Measurements from ENCODE around the gene HADHB. TPM values are rescaled to one million over a fixed set of nuclear protein-coding genes. Genes with fewer than 3 reads are reported as not detected.

HADHB gene
- total and polyA plus RNA-seq, 4 experiments from 2014 or later, result 58.8 to 115 (median 81.0) TPM

GRCh38 chr2:26333293-26333692 lies 88.6 kb downstream of the HADHB start:
- Histone ChIP-seq H3K4me3 (ENCODE audit: low read length in 2 of 2) (no peak overlapping the region), H3K9me3 (ENCODE audit: control insufficient read depth in 1 of 2, low read length in 2 of 2) (no peaks in the 10 kb centered on the region), H3K36me3 (ENCODE audit: insufficient read depth, low read length) (no peaks in the 10 kb centered on the region), H3K27me3 (ENCODE audit: insufficient read depth, low read length) (no peaks in the 10 kb centered on the region), H3K27ac (ENCODE audit: low read depth, low read length) (no peak overlapping the region), H3K4me1 (ENCODE audit: insufficient read depth, low read length) (peaks cover 8% of the 10 kb centered on the region)
- intact Hi-C loops (cut with micrococcal nuclease), result loop anchor here (5.0 kb wide), 1 partner anchor 1046 kb away; no protein-coding TSS in a partner anchor
- CTCF ChIA-PET (ENCODE audit: partially characterized antibody), result no interaction called here
- Mint-ChIP-seq H3K4me3 (no peak overlapping the region), H3K27me3 (no peaks in the 10 kb centered on the region), H3K9me3 (no peaks in the 10 kb centered on the region), H3K36me3 (no peaks in the 10 kb centered on the region), H3K27ac (no peak overlapping the region), H3K4me1 (peaks cover 7 to 10% (median 8%) of the 10 kb centered on the region in 4 donors)
- POLR2A ChIA-PET (ENCODE audit: partially characterized antibody), result interaction anchor here (1.5 kb wide), 1 partner anchor 12 kb away, joined by 4 read pairs; no protein-coding TSS in a partner anchor
- no peak for DNase-seq

GRCh38 chr2:26335231-26335630 lies 90.5 kb downstream of the HADHB start:
- Mint-ChIP-seq H3K4me1 (peaks cover 2 to 5% (median 2%) of the 10 kb centered on the region in 4 donors), H3K4me3 (no peak overlapping the region), H3K27ac (no peak overlapping the region), H3K36me3 (peaks cover 0 to 7% of the 10 kb centered on the region in 2 donors), H3K27me3 (no peaks in the 10 kb centered on the region), H3K9me3 (no peaks in the 10 kb centered on the region)
- Histone ChIP-seq H3K27ac (ENCODE audit: low read depth, low read length) (no peak overlapping the region), H3K27me3 (ENCODE audit: insufficient read depth, low read length) (no peaks in the 10 kb centered on the region), H3K4me1 (ENCODE audit: insufficient read depth, low read length) (peaks cover 3% of the 10 kb centered on the region), H3K4me3 (ENCODE audit: low read length in 2 of 2) (no peak overlapping the region), H3K36me3 (ENCODE audit: insufficient read depth, low read length) (no peaks in the 10 kb centered on the region), H3K9me3 (ENCODE audit: control insufficient read depth in 1 of 2, low read length in 2 of 2) (no peaks in the 10 kb centered on the region)
- ChIA-PET CTCF (ENCODE audit: partially characterized antibody) (no interaction called here), POLR2A (ENCODE audit: partially characterized antibody) (no interaction called here)
- intact Hi-C loops (cut with micrococcal nuclease), result no loop called here
- no peak for DNase-seq

GRCh38 chr2:26336719-26337118 lies 92.0 kb downstream of the HADHB start:
- no peak overlapping the region for H3K27ac Mint-ChIP-seq
- POLR2A ChIA-PET (ENCODE audit: partially characterized antibody), result no interaction called here

GRCh38 chr2:26337298-26337697 lies 92.6 kb downstream of the HADHB start:
- ChIA-PET POLR2A (ENCODE audit: partially characterized antibody) (interaction anchor here (0.6 kb wide), 1 partner anchor 145 kb away, joined by 4 read pairs; no protein-coding TSS in a partner anchor), CTCF (ENCODE audit: partially characterized antibody) (no interaction called here)
- Histone ChIP-seq H3K27me3 (ENCODE audit: insufficient read depth, low read length) (no peaks in the 10 kb centered on the region), H3K4me1 (ENCODE audit: insufficient read depth, low read length) (no peaks in the 10 kb centered on the region), H3K4me3 (ENCODE audit: low read length in 2 of 2) (no peak overlapping the region), H3K27ac (ENCODE audit: low read depth, low read length) (no peak overlapping the region), H3K36me3 (ENCODE audit: insufficient read depth, low read length) (no peaks in the 10 kb centered on the region), H3K9me3 (ENCODE audit: control insufficient read depth in 1 of 2, low read length in 2 of 2) (no peaks in the 10 kb centered on the region)
- Mint-ChIP-seq H3K9me3 (no peaks in the 10 kb centered on the region), H3K27me3 (no peaks in the 10 kb centered on the region), H3K36me3 (peaks cover 0 to 7% of the 10 kb centered on the region in 2 donors), H3K27ac (no peak overlapping the region), H3K4me1 (peaks cover 0 to 2% (median 0%) of the 10 kb centered on the region in 4 donors), H3K4me3 (no peak overlapping the region)
- DNase-seq, result no peak
- intact Hi-C loops (cut with micrococcal nuclease), result no loop called here

More at GRCh38 chr2:26336719-26337118, 92.0 kb downstream of the HADHB start:
- Histone ChIP-seq H3K9me3 (ENCODE audit: control insufficient read depth in 1 of 2, low read length in 2 of 2) (no peaks in the 10 kb centered on the region), H3K36me3 (ENCODE audit: insufficient read depth, low read length) (no peaks in the 10 kb centered on the region), H3K27me3 (ENCODE audit: insufficient read depth, low read length) (no peaks in the 10 kb centered on the region), H3K27ac (ENCODE audit: low read depth, low read length) (no peak overlapping the region), H3K4me3 (ENCODE audit: low read length in 2 of 2) (no peak overlapping the region), H3K4me1 (ENCODE audit: insufficient read depth, low read length) (no peaks in the 10 kb centered on the region)
- intact Hi-C loops (cut with micrococcal nuclease), result no loop called here
- Mint-ChIP-seq H3K4me1 (peaks cover 0 to 4% (median 1%) of the 10 kb centered on the region in 4 donors), H3K27me3 (no peaks in the 10 kb centered on the region), H3K9me3 (no peaks in the 10 kb centered on the region), H3K36me3 (peaks cover 0 to 7% of the 10 kb centered on the region in 2 donors), H3K4me3 (no peak overlapping the region)
- CTCF ChIA-PET (ENCODE audit: partially characterized antibody), result no interaction called here
- DNase-seq, result no peak

Other genes starting within 250 kb of the HADHB start
- gene RAB10, start 210.9 kb upstream of the HADHB start, total RNA-seq, result 10 to 100 TPM; 67.8 to 77.2 TPM
- gene RAB10, start 210.9 kb upstream of the HADHB start, polyA plus RNA-seq, result 100 to 1,000 TPM; 106 to 108 TPM
- 1 to 10 TPM; 3.2 to 3.6 TPM for gene GAREM2, start 71.9 kb upstream of the HADHB start, total RNA-seq
- 1 to 10 TPM in 1 of 2 donors, under 1 TPM in 1; 0.14 to 2.3 TPM for gene GAREM2, start 71.9 kb upstream of the HADHB start, polyA plus RNA-seq
- gene HADHA, start 307 bp upstream of the HADHB start, total RNA-seq, result 10 to 100 TPM; 89.1 to 93.6 TPM
- 100 to 1,000 TPM; 119 to 126 TPM for gene HADHA, start 307 bp upstream of the HADHB start, polyA plus RNA-seq
- gene SELENOI, start 101.2 kb downstream of the HADHB start, total RNA-seq, result 10 to 100 TPM; 19.6 to 20.0 TPM
- gene SELENOI, start 101.2 kb downstream of the HADHB start, polyA plus RNA-seq, result 1 to 10 TPM; 2.7 to 3.1 TPM
- 1 to 10 TPM in 1 of 2 experiments, under 1 TPM in 1; 0.97 to 1.7 TPM for gene ADGRF3, start 101.8 kb downstream of the HADHB start, total RNA-seq
- gene ADGRF3, start 101.8 kb downstream of the HADHB start, polyA plus RNA-seq, result under 1 TPM in 1 of 2 donors, not detected in 1; 0.14 TPM
- gene DRC1, start 157.0 kb downstream of the HADHB start, total RNA-seq, result not detected
- not detected for gene DRC1, start 157.0 kb downstream of the HADHB start, polyA plus RNA-seq
- gene OTOF, start 233.2 kb downstream of the HADHB start, total RNA-seq, result under 1 TPM; 0.84 to 0.91 TPM
- under 1 TPM; 0.55 to 0.82 TPM for gene OTOF, start 233.2 kb downstream of the HADHB start, polyA plus RNA-seq